ENCODE measurements around the gene CERS6.
A peak's percentile ranks its signal among the peaks of the same experiment; 100 is the strongest.

The CERS6 gene

DNA sequence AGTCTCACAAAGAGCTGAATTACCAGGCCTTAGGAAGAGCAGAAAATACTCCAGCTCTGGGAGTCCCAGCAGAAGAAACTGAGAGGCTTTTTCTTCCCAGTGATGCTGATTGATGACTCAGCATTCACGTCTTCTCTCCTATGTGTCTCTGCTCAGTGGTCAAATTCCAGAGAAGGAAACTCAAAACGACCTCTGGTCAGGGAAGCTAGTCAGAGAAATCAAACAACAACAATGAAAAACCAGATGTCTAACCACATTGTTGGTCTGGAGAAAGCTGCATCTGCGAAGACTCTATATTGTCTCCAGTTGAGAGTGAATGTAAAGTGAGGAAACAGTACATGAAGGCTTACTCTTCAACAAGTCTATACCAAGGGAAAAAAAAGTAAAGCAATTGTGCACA lies 28.6 kb upstream of the CERS6 start:
- H3K9me3 ChIP-seq (ENCODE audit: low read depth, low read length) = no peaks in the 10 kb centered on the region
- TF ChIP-seq EZH2 (IDR thresholded peaks at IDR 0.05) = no peak
- no peak for TF ChIP-seq FOXP2 (optimal IDR thresholded peaks at IDR 0.05; ENCODE audit: control extremely low read depth, extremely low read length, insufficient read depth)
- no peak for TF ChIP-seq POLR2AphosphoS5 (IDR thresholded peaks at IDR 0.05; ENCODE audit: borderline replicate concordance, low read depth, low read length)
- DNase-seq (ENCODE audit: low read depth, low spot score) = no peak

DNA sequence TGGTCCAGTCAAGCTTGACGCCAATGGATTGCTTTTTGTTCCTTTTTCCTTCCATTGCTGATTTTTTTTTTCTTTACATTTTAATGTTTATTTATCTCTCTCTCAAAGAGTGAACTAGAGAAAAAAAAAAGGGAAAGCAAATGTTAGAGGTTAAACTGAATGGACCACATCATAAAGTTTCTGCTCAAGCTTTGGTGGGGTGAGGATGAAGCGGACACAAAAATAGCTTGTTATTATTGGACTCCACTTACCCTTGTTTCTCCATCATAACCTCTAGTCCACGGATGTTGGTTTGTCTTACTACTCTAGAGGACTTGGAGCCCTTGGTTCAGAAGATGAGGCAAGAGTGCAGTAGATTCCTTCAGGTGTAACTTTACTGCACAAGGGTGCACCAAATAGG lies 27.6 kb upstream of the CERS6 start:
- DNase-seq (ENCODE audit: low read depth, low spot score) = no peak
- Histone ChIP-seq H3K4me3 (no peak overlapping the region), H3K9me3 (ENCODE audit: low read depth, low read length) (no peaks in the 10 kb centered on the region), H3K9ac (ENCODE audit: insufficient read length) (no peak overlapping the region), H3K27ac (no peak overlapping the region), H3K36me3 (ENCODE audit: insufficient read depth, low read length) (no peaks in the 10 kb centered on the region)
- TF ChIP-seq POLR2AphosphoS5 (IDR thresholded peaks at IDR 0.05; ENCODE audit: borderline replicate concordance, low read depth, low read length) = no peak
- TF ChIP-seq EZH2 (IDR thresholded peaks at IDR 0.05) = no peak
- TF ChIP-seq FOXP2 (optimal IDR thresholded peaks at IDR 0.05; ENCODE audit: control extremely low read depth, extremely low read length, insufficient read depth) = no peak

More for the DNA sequence above, 28.6 kb upstream of the CERS6 start:
- H3K9ac ChIP-seq (ENCODE audit: insufficient read length) = no peak overlapping the region
- no peak overlapping the region for H3K27ac ChIP-seq
- no peaks in the 10 kb centered on the region for H3K36me3 ChIP-seq (ENCODE audit: insufficient read depth, low read length)
- H3K4me3 ChIP-seq = no peak overlapping the region

DNA sequence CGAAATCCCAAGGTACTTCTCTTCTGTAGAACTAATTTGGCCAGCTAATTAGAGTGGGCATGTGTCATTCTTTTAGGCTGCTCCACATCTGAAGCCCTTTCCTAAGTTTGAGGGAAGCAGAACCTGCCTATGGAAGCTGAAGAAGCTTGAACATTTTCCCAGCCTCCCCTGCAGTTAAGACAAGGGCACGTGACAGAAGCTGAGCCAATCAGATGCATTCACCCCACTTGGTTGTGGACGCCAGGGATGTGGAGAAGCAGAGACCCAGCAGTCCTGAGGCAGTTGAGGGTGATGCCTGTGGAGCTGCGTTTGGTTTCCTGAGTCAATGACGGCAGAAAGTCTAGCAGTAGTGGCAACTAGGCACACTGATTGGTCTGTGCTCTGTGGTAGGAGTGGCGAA lies 26.1 kb upstream of the CERS6 start:
- no peak for DNase-seq (ENCODE audit: low read depth, low spot score)
- Histone ChIP-seq H3K9me3 (ENCODE audit: low read depth, low read length) (no peaks in the 10 kb centered on the region), H3K9ac (ENCODE audit: insufficient read length) (no peak overlapping the region), H3K27ac (no peak overlapping the region), H3K4me3 (no peak overlapping the region), H3K36me3 (ENCODE audit: insufficient read depth, low read length) (no peaks in the 10 kb centered on the region)
- TF ChIP-seq POLR2AphosphoS5 (IDR thresholded peaks at IDR 0.05; ENCODE audit: borderline replicate concordance, low read depth, low read length) (no peak), EZH2 (IDR thresholded peaks at IDR 0.05) (no peak)

DNA sequence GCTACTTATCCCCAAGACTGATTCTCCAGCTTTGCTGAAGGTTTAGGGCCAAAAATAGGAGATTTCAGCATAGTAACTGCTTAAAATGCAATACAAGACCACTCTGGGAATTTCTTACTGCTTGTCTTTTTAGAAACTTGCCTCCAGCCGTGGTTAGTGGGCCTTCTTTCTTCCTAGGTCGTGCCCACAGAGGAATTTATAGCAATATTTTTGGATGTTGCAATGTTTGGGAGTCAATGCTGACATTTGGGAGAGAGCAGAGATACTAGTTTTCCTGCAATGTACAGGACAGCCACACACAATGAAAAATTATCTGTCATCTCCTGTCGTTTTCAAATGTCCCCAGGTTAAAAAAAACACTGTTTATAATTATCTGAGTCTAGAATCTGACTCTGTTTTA lies 25.6 kb upstream of the CERS6 start:
- Histone ChIP-seq H3K4me3 (no peak overlapping the region), H3K9me3 (ENCODE audit: low read depth, low read length) (no peaks in the 10 kb centered on the region), H3K36me3 (ENCODE audit: insufficient read depth, low read length) (no peaks in the 10 kb centered on the region), H3K9ac (ENCODE audit: insufficient read length) (no peak overlapping the region), H3K27ac (no peak overlapping the region)
- DNase-seq (ENCODE audit: low read depth, low spot score) = no peak
- TF ChIP-seq FOXP2 (optimal IDR thresholded peaks at IDR 0.05; ENCODE audit: control extremely low read depth, extremely low read length, insufficient read depth) = no peak
- no peak for TF ChIP-seq EZH2 (IDR thresholded peaks at IDR 0.05)
- no peak for TF ChIP-seq POLR2AphosphoS5 (IDR thresholded peaks at IDR 0.05; ENCODE audit: borderline replicate concordance, low read depth, low read length)

DNA sequence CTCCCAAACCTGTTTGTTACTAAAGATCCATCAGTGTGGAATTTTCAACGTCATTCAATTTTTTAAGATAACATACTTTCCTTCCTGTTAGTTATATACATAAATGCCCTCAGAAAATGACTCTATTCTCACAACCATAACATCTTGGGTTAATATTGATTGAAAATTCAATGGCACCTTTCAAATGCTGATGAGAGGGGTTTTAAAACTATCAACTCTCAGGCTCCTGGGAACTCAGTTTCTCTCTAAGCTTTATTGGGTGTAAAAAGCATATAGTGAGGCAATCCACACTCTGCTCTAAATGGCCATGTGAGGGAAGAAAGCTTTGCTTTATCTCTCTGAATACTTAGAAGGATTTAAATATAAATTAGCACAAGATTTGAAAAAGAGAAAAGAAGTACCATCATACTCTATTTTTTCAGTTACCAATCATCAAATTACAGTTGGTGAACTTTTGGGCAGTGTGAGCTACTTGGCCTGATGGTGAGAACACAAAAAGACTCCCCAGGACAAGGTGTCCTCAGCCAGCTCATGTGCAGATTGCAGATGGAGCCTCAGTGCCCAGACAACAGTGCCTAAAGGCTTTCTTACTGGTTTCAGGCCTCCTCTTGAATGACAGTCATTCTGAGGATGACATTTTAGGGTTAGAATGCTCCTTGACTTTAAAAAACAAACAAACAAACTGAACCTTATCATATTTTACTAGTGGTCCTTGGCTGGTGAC lies 24.6 kb upstream of the CERS6 start:
- no peak for TF ChIP-seq POLR2AphosphoS5 (IDR thresholded peaks at IDR 0.05; ENCODE audit: borderline replicate concordance, low read depth, low read length)
- no peak for TF ChIP-seq EZH2 (IDR thresholded peaks at IDR 0.05)
- H3K36me3 ChIP-seq (ENCODE audit: insufficient read depth, low read length) = no peaks in the 10 kb centered on the region
- H3K27ac ChIP-seq = no peak overlapping the region
- no peak overlapping the region for H3K4me3 ChIP-seq
- H3K9ac ChIP-seq (ENCODE audit: insufficient read length) = no peak overlapping the region
- no peak for DNase-seq (ENCODE audit: low read depth, low spot score)
- no peaks in the 10 kb centered on the region for H3K9me3 ChIP-seq (ENCODE audit: low read depth, low read length)

DNA sequence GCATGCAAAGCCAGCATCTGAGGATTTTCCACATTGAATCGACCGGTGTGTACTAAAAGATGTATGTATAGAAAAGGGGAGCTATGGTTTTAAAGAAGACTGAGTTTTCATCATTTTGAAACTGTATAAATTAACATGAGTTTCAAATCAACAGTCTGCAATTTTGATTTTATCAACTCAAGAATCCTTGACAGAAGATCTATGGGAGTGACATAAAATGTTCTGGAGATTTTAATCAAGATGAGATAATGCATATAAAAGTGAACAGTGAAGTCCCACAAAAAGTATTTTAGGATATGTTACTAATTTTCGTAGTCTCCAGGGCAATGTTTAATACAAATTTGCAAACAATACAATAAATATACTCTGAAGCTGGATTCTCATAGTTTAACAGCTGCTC lies 24.0 kb upstream of the CERS6 start:
- Histone ChIP-seq H3K36me3 (ENCODE audit: insufficient read depth, low read length) (no peaks in the 10 kb centered on the region), H3K4me3 (no peak overlapping the region), H3K9ac (ENCODE audit: insufficient read length) (no peak overlapping the region), H3K27ac (no peak overlapping the region), H3K9me3 (ENCODE audit: low read depth, low read length) (no peaks in the 10 kb centered on the region)
- no peak for DNase-seq (ENCODE audit: low read depth, low spot score)
- TF ChIP-seq EZH2 (IDR thresholded peaks at IDR 0.05) = no peak
- TF ChIP-seq FOXP2 (optimal IDR thresholded peaks at IDR 0.05; ENCODE audit: control extremely low read depth, extremely low read length, insufficient read depth) = no peak
- TF ChIP-seq POLR2AphosphoS5 (IDR thresholded peaks at IDR 0.05; ENCODE audit: borderline replicate concordance, low read depth, low read length) = no peak

DNA sequence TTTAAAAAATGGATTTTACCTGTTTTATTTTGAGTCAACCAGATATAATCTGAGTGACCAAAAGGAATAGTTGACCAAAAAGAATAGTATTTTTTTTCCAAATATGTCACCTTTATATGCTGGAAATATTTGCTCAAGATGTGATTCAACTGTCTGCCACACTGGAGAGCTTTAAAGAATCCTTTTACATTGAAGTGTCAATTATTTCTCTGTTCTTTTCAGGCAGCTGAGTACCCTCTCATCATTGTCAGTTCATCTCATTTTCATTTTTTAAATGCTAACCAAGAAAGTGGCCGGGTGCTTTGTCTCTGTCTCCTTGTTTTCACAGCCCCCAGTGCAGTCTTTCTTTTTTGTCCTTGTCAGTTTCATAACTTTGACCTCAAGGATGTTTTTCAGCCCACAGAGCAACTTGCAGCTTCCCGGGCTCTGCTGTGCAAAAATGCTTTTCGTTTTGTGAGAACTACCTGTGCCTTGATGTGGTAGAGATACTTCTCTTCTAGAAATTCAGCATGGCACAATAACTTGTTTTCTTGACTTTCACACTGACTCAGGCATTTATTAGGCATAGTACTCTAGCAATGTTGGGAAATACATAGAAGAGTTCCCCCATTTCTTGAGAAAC lies 23.4 kb upstream of the CERS6 start:
- H3K9me3 ChIP-seq (ENCODE audit: low read depth, low read length) = no peaks in the 10 kb centered on the region
- no peak for DNase-seq (ENCODE audit: low read depth, low spot score)
- TF ChIP-seq POLR2AphosphoS5 (IDR thresholded peaks at IDR 0.05; ENCODE audit: borderline replicate concordance, low read depth, low read length) = no peak
- TF ChIP-seq FOXP2 (optimal IDR thresholded peaks at IDR 0.05; ENCODE audit: control extremely low read depth, extremely low read length, insufficient read depth) = no peak
- no peak for TF ChIP-seq EZH2 (IDR thresholded peaks at IDR 0.05)
- H3K27ac ChIP-seq = no peak overlapping the region
- no peaks in the 10 kb centered on the region for H3K36me3 ChIP-seq (ENCODE audit: insufficient read depth, low read length)
- H3K4me3 ChIP-seq = no peak overlapping the region
- no peak overlapping the region for H3K9ac ChIP-seq (ENCODE audit: insufficient read length)

DNA sequence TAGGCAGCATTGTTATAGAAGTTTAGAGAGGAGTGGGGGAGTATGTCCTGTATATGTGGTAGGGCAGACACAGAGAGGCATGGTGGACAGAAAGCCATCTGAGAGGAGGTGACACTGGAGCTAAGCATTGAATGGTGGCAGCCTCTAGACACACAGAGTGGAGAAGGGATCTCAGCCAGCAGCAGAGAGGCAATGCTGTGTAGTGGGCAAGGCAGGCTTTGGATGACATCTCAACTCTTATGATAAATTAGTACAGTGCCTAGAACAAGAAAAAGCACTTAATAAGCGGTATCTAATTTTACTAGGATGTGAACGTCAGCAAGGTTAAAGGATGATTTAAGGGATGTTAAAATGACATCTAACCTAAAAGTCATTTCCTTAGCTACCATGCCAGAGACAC lies 22.5 kb upstream of the CERS6 start:
- H3K27ac ChIP-seq = no peak overlapping the region
- no peak for TF ChIP-seq POLR2AphosphoS5 (IDR thresholded peaks at IDR 0.05; ENCODE audit: borderline replicate concordance, low read depth, low read length)
- TF ChIP-seq EZH2 (IDR thresholded peaks at IDR 0.05) = no peak
- no peak for TF ChIP-seq FOXP2 (optimal IDR thresholded peaks at IDR 0.05; ENCODE audit: control extremely low read depth, extremely low read length, insufficient read depth)
- no peaks in the 10 kb centered on the region for H3K36me3 ChIP-seq (ENCODE audit: insufficient read depth, low read length)
- H3K9ac ChIP-seq (ENCODE audit: insufficient read length) = no peak overlapping the region
- H3K9me3 ChIP-seq (ENCODE audit: low read depth, low read length) = no peaks in the 10 kb centered on the region
- DNase-seq (ENCODE audit: low read depth, low spot score) = no peak
- no peak overlapping the region for H3K4me3 ChIP-seq

DNA sequence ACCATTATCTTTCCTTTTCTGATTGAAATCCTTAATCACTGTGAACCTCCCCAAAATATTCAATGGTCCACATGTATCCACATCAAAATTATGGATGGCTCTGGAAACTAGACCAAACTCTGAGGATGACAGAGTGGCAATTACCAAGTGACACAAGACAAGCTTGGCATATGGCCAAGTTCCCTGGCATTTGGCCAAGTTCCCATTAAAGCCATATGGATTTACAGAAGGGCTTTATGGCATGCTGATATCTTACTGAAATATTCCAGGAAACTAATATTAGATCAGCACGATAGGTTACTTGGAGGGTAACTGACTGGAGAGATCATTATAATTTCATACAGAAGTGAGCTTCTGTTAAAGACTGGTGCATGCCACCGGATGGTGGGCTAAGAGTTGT lies 21.9 kb upstream of the CERS6 start:
- H3K4me3 ChIP-seq = no peak overlapping the region
- H3K9ac ChIP-seq (ENCODE audit: insufficient read length) = no peak overlapping the region
- no peaks in the 10 kb centered on the region for H3K36me3 ChIP-seq (ENCODE audit: insufficient read depth, low read length)
- TF ChIP-seq POLR2AphosphoS5 (IDR thresholded peaks at IDR 0.05; ENCODE audit: borderline replicate concordance, low read depth, low read length) = no peak; the same call in 1 of the 2 replicates
- TF ChIP-seq EZH2 (IDR thresholded peaks at IDR 0.05) = no peak
- TF ChIP-seq FOXP2 (optimal IDR thresholded peaks at IDR 0.05; ENCODE audit: control extremely low read depth, extremely low read length, insufficient read depth) = no peak
- DNase-seq (ENCODE audit: low read depth, low spot score) = peak; percentile 34
- no peak overlapping the region for H3K27ac ChIP-seq
- H3K9me3 ChIP-seq (ENCODE audit: low read depth, low read length) = no peaks in the 10 kb centered on the region

Data from SK-N-MC (cell line).